MCF 10A (cell line): ENCODE measurements around the gene CA10. TPM values are rescaled to one million over a fixed set of nuclear protein-coding genes. Genes with fewer than 3 reads are reported as not detected.

Experiments used
- BruUV-seq: library from RNA; stranded (reverse); fragments of 400-500 nt; replicated peaks from 2 replicates; lab custom pipeline; 2021; lab: Mats Ljungman, UMichigan
- CTCF ChIA-PET: fragments of 300-600 bp; sonication (Branson Sonifier 250); formaldehyde crosslinking; extraction: SDS; loops from one replicate; lab custom pipeline; 2021; ENCODE audit warnings: antibody characterized with exemption, inconsistent platforms; lab: Yijun Ruan, JAX
- POLR2A ChIA-PET: fragments of 300-600, 350-650 bp; sonication (Branson Sonifier 250); formaldehyde crosslinking; extraction: SDS; loops from one replicate; lab custom pipeline; 2020; ENCODE audit warnings: antibody characterized with exemption, inconsistent platforms; lab: Yijun Ruan, JAX
- DNase-seq: peaks from one replicate; pipeline ENCODE4 v3.0.0-alpha.2; 2018; ENCODE audit not compliant: unreplicated experiment
- H3K27ac Mint-ChIP-seq: one replicate; pipeline ENCODE4 v1.8.0; 2022; ENCODE audit warnings: mild to moderate bottlenecking, low read depth, mixed read lengths; ENCODE audit not compliant: unreplicated experiment
- H3K27me3 Mint-ChIP-seq: one replicate; pipeline ENCODE4 v1.8.0; 2022; ENCODE audit warnings: mixed read lengths; ENCODE audit not compliant: insufficient read depth, unreplicated experiment
- H3K36me3 Mint-ChIP-seq: one replicate; pipeline ENCODE4 v1.8.0; 2022; ENCODE audit warnings: mild to moderate bottlenecking, moderate library complexity, mixed read lengths; ENCODE audit not compliant: insufficient read depth, unreplicated experiment
- H3K4me1 Mint-ChIP-seq: one replicate; pipeline ENCODE4 v1.8.0; 2022; ENCODE audit warnings: mixed read lengths; ENCODE audit not compliant: insufficient read depth, unreplicated experiment
- H3K4me3 Mint-ChIP-seq: one replicate; pipeline ENCODE4 v1.8.0; 2022; ENCODE audit warnings: mild to moderate bottlenecking, moderate library complexity, mixed read lengths; ENCODE audit not compliant: unreplicated experiment
- H3K9me3 Mint-ChIP-seq: one replicate; pipeline ENCODE4 v1.8.0; 2022; ENCODE audit warnings: mixed read lengths; ENCODE audit not compliant: unreplicated experiment
- intact Hi-C: fragments of 100-400 bp; cut with micrococcal nuclease; formaldehyde crosslinking; loops from 2 replicates; pipeline ENCODE4 v1.14.1; 2022
- total RNA-seq: library from RNA; stranded (reverse); gene quantifications from 2 replicates; pipeline ENCODE4 v1.2.3, GENCODE V29; 2022
- TF ChIP-seq, protein P1 (sequence below): fragments of 200-600 bp; IDR thresholded peaks from one replicate; pipeline ENCODE4 v1.8.0; 2022; ENCODE audit warnings: antibody characterized with exemption, mild to moderate bottlenecking; ENCODE audit not compliant: unreplicated experiment

The CA10 gene
- total RNA-seq, 1 experiment from 2014 or later: not detected

DNA sequence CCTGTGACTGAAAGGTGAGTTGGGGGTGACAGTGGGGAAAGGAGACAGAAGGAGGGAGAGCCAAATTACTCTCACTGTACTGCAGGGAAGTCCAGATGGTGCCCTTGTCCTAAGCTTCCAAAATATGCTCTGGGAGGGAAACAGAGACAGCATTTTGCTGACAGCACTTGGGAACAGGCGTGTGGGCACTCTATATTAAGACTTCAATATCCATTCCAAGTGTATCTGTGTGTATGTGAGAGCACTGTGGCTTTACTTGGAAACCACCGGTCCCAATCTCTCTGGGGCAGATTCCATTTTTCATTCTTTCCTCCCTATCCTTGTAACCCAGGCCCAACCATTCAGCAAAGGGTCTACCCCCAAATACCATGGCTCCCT lies 490.8 kb downstream of the CA10 start:
- TF ChIP-seq, protein P1, sequence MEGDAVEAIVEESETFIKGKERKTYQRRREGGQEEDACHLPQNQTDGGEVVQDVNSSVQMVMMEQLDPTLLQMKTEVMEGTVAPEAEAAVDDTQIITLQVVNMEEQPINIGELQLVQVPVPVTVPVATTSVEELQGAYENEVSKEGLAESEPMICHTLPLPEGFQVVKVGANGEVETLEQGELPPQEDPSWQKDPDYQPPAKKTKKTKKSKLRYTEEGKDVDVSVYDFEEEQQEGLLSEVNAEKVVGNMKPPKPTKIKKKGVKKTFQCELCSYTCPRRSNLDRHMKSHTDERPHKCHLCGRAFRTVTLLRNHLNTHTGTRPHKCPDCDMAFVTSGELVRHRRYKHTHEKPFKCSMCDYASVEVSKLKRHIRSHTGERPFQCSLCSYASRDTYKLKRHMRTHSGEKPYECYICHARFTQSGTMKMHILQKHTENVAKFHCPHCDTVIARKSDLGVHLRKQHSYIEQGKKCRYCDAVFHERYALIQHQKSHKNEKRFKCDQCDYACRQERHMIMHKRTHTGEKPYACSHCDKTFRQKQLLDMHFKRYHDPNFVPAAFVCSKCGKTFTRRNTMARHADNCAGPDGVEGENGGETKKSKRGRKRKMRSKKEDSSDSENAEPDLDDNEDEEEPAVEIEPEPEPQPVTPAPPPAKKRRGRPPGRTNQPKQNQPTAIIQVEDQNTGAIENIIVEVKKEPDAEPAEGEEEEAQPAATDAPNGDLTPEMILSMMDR: no peak
- CTCF ChIA-PET: interaction anchor here (0.6 kb wide), 2 partner anchors 25 to 1027 kb away, joined by 3 to 4 read pairs; no protein-coding TSS in a partner anchor
- Mint-ChIP-seq H3K4me1 (no peaks in the 10 kb centered on the region), H3K4me3 (no peak overlapping the region), H3K9me3 (no peaks in the 10 kb centered on the region), H3K36me3 (no peaks in the 10 kb centered on the region), H3K27me3 (peaks cover 30% of the 10 kb centered on the region), H3K27ac (no peak overlapping the region)
- no peak for DNase-seq
- no TSS peak for BruUV-seq
- intact Hi-C loops: no loop called here
- POLR2A ChIA-PET: no interaction called here

DNA sequence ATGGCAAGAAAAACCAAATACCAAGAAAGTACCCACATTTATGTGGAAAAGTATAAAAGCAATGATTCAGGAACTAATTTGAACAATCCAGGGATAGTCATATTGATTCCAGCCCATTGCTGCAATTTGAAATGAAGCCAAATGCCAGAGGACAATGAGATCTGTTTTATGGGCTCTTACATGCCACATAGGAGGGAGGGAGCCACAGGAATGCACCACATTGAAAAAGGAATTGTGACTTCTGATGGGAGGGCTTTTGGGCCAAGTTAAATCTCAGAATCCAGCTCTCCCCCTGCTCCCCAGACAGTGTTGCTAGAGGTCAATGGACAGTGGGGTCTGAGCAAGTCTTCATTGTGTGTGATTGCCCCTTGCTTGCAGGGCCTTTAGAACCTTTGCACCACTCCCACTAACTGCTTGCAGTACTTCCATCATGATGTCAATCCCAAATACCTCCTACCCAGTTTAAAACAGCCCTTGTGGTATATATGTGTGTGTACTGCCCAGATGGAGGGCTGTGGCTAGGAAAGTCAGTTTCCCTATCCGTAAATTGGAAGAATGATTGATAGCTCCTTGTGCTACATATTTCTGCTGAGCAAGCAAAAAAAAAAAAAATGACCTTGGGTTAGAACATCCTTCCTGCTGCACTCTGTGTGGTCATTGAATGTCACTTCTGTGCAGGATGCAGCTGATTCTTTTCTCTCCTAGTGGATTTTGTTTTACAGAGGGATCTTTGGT lies 491.4 kb downstream of the CA10 start:
- Mint-ChIP-seq H3K27ac (no peak overlapping the region), H3K27me3 (peaks cover 33% of the 10 kb centered on the region), H3K4me3 (no peak overlapping the region), H3K9me3 (no peaks in the 10 kb centered on the region), H3K4me1 (no peaks in the 10 kb centered on the region), H3K36me3 (no peaks in the 10 kb centered on the region)
- CTCF ChIA-PET: interaction anchor here (0.6 kb wide), 3 partner anchors 25 to 1026 kb away, joined by 3 to 4 read pairs (median 3); no protein-coding TSS in a partner anchor
- intact Hi-C loops: no loop called here
- no peak for DNase-seq
- TF ChIP-seq, protein P1: no peak
- POLR2A ChIA-PET: no interaction called here
- no TSS peak for BruUV-seq

DNA sequence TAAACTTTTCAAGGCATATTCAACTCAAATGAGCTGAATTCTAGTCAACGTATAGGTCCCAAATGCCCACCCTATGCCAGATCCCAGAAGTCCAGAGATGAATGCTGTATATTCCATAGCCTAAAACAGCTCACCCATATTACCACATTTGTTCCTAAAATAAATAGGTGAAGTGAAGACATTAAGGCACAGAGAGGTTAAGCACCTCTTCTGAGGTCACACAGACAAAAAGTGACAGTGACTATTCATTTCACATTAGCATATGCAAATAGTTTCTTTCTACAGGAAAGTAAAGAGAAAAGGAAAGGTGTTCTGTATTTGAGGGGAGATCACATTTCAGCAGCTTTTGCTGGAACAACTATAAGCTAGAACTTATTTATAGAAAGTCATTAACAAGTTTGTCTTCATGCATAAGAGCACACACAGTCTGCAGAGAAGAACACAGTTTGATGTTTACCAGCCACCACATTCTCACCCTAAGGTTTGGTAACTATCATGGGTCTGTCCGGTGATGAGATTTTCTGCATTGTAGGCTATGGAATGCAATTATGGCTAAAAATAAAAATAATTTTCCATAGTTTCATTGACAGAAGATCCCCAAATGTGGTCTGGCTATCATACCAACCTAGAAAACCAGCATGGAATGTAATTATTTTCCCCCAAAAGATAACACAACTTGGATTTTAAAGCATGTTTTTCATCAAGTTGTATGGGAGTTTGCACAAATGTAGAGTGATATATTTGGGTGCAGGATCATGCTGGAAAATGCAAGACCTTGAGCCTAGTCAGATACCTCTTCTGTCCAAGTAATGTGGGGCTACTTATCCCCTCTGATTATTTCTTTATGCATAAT lies 496.1 kb downstream of the CA10 start:
- Mint-ChIP-seq H3K9me3 (no peaks in the 10 kb centered on the region), H3K27ac (no peak overlapping the region), H3K27me3 (peaks cover 77% of the 10 kb centered on the region), H3K4me1 (no peaks in the 10 kb centered on the region), H3K36me3 (no peaks in the 10 kb centered on the region), H3K4me3 (no peak overlapping the region)
- TF ChIP-seq, protein P1: no peak
- no TSS peak for BruUV-seq
- intact Hi-C loops: no loop called here
- no peak for DNase-seq
- CTCF ChIA-PET: interaction anchor here (0.7 kb wide), 1 partner anchor 102 kb away, joined by 3 read pairs; no protein-coding TSS in a partner anchor
- POLR2A ChIA-PET: interaction anchor here (0.6 kb wide), 1 partner anchor 1360 kb away, joined by 3 read pairs; no protein-coding TSS in a partner anchor

DNA sequence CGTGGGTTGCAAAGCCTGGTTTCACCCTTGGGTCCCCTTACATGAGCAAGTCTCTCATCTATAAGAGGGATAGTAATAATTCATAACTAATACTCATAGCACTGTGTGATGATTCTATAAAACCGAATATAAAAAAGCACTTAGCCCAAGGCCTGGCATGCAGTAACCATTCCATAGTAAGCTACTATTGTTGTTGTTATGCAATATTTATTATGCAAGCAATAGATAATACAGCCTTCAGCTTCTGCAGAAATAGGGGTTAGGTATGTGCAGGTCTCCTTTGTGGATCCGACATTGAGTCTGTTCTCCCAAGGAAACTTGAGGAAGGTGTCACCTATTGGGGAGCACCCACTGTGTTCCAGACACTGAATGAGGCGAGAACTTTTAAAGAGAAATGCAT lies 497.1 kb downstream of the CA10 start:
- Mint-ChIP-seq H3K27ac (no peak overlapping the region), H3K27me3 (peaks cover 77% of the 10 kb centered on the region), H3K36me3 (no peaks in the 10 kb centered on the region), H3K9me3 (no peaks in the 10 kb centered on the region), H3K4me1 (no peaks in the 10 kb centered on the region), H3K4me3 (no peak overlapping the region)
- no peak for DNase-seq
- ChIA-PET CTCF (interaction anchor here (0.5 to 0.7 kb wide), 2 partner anchors 103 to 446 kb away, joined by 3 read pairs; no protein-coding TSS in a partner anchor), POLR2A (interaction anchor here (0.6 kb wide), 1 partner anchor 1361 kb away, joined by 3 read pairs; no protein-coding TSS in a partner anchor)
- TF ChIP-seq, protein P1: no peak
- BruUV-seq: no TSS peak
- intact Hi-C loops: no loop called here
